Measurements from ENCODE around the gene CDH23.

DNA sequence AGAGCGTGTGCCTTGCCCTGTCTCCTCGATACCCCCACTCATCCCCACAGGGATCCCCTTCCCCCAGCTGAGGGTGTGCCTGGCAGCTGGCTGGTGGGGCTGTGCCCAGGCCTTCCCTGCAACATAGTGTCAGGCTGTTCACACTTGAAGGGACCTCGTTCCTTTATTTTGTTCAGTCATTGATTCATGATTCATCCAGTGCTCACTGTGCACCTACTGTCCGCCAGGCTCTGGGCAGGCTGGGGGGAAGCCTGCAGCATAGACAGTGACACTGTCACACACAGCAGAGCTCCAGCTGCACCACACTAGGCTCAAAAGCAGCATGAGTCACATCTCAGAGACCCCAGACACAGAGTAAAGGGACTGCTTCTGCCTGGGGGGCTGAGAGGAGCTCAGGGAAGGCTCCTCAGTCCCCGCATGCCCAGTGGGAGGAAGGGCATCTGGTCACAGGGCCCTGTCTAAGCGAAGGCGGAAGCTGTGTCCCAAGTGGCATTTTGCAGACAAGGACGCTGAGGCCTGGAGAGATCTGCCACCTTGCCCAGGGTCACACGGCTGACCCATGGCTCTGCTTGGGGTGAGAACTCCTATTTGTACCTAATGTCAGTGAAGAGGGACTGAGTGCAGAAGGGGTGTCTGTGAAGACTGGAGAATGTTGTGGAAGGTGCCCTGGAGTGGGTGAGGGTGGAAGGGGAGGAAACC, 27.9 kb downstream of the CDH23 start:
- TF ChIP-seq, protein P1, sequence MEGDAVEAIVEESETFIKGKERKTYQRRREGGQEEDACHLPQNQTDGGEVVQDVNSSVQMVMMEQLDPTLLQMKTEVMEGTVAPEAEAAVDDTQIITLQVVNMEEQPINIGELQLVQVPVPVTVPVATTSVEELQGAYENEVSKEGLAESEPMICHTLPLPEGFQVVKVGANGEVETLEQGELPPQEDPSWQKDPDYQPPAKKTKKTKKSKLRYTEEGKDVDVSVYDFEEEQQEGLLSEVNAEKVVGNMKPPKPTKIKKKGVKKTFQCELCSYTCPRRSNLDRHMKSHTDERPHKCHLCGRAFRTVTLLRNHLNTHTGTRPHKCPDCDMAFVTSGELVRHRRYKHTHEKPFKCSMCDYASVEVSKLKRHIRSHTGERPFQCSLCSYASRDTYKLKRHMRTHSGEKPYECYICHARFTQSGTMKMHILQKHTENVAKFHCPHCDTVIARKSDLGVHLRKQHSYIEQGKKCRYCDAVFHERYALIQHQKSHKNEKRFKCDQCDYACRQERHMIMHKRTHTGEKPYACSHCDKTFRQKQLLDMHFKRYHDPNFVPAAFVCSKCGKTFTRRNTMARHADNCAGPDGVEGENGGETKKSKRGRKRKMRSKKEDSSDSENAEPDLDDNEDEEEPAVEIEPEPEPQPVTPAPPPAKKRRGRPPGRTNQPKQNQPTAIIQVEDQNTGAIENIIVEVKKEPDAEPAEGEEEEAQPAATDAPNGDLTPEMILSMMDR (IDR thresholded peaks at IDR 0.05), result no peak
- TF ChIP-seq POLR2AphosphoS5 (IDR thresholded peaks at IDR 0.05) (no peak), POLR2A (IDR thresholded peaks at IDR 0.05) (no peak)

Measured in suprapubic skin (tissue), 4 donors.